Dendritic cell treated with granulocyte-macrophage colony-stimulating factor and Interleukin-4, amounts not matched to agents 40 ng/mL and 50 ng/mL, for 4 days (primary cell): Measurements from ENCODE around the gene TCTN3.
"Not testable (repeated sequence)": the region's sequence is repeated elsewhere in the genome, so short reads cannot be mapped to it uniquely, and the experiment has no call there.

Experiments used
- H3K27ac Mint-ChIP-seq: one replicate; pipeline ENCODE4 v1.8.0; 2022; ENCODE audit warnings: mild to moderate bottlenecking, mixed read lengths
- H3K27me3 Mint-ChIP-seq: one replicate; pipeline ENCODE4 v1.8.0; 2022; ENCODE audit warnings: mild to moderate bottlenecking, mixed read lengths
- H3K36me3 Mint-ChIP-seq: one replicate; pipeline ENCODE4 v1.8.0; 2022; ENCODE audit warnings: low read depth, mixed read lengths
- H3K4me1 Mint-ChIP-seq: one replicate; pipeline ENCODE4 v1.8.0; 2022; ENCODE audit warnings: low read depth, mixed read lengths
- H3K4me3 Mint-ChIP-seq: one replicate; pipeline ENCODE4 v1.8.0; 2022; ENCODE audit warnings: mild to moderate bottlenecking, moderate library complexity, mixed read lengths
- H3K9me3 Mint-ChIP-seq: one replicate; pipeline ENCODE4 v1.8.0; 2022; ENCODE audit warnings: mixed read lengths
- intact Hi-C: fragments of 100-400 bp; cut with micrococcal nuclease; formaldehyde crosslinking; loops from one replicate; pipeline ENCODE4 v1.15.0; 2022

TCTN3 gene

DNA sequence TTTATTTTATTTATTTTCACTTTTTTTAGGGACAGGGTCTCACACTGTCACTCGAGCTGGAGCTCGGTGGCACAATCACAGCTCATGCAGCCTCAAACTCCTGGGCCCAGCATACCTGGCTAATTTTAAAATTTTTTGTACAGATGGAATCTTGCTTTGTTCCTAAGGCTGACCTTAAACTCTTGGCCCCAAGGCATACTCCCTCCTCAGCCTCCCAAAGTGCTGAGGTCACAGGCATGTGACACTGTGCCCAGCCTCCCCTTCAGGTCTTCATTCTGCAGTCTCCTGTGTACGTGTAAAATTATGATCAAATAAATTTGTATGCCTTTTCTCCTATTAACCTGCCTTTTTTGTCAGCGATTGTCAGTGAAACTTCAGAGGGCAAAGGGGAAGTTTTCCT lies 17.8 kb upstream of the TCTN3 start:
- Mint-ChIP-seq H3K36me3 (peaks cover 3% of the 10 kb centered on the region), H3K27me3 (no peaks in the 10 kb centered on the region), H3K9me3 (peaks cover 2% of the 10 kb centered on the region), H3K4me1 (peaks cover 25% of the 10 kb centered on the region), H3K27ac (peak overlapping the region; percentile 66), H3K4me3 (no peak overlapping the region)
- intact Hi-C loops = no loop called here

DNA sequence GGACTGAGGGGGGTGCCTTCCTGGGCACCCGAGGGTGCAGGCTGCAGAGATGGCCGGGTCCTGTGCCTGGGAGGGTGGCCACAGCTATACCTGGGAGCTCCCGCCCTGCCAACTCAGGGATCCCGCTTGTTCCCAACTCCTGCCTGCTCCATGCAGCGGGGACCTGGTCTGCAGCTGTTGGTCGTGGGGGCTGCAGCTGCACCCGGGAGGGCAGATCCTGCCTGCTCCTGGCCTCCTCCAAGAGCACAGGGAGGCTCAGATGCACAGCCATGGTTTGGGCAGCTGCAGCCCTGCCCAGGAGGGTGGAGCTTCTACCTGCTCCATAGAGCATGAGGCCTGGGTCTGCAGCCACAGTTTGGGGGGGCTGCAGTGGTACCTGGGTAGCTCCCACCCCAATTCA lies 13.3 kb upstream of the TCTN3 start:
- intact Hi-C loops = no loop called here
- peaks cover 7% of the 10 kb centered on the region for H3K36me3 Mint-ChIP-seq
- H3K4me1 Mint-ChIP-seq = peaks cover 19% of the 10 kb centered on the region
- no peak overlapping the region for H3K27ac Mint-ChIP-seq
- H3K4me3 Mint-ChIP-seq = no peak overlapping the region
- peaks cover 7% of the 10 kb centered on the region for H3K9me3 Mint-ChIP-seq
- no peaks in the 10 kb centered on the region for H3K27me3 Mint-ChIP-seq

DNA sequence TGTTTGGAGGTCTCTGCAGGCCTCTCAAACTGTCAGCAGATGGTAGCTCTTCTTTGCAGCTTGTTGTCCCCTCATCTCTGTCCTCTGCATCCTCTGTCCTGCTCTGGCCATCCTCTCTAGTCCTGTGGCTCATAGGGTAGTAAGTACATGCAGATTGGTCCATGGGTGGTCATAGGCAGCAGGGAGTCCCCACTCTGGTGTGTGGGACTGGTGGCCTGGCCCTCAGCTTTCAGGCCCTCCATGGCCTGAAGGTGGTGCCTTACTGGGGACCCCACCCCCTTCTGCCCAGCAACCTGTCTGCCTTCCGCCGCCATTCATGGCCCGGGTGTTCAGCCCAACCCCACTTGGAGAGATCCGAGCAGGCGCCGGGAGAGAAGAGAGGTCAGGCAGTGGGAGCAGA lies 12.8 kb upstream of the TCTN3 start:
- Mint-ChIP-seq H3K9me3 (peaks cover 7% of the 10 kb centered on the region), H3K4me1 (peaks cover 15% of the 10 kb centered on the region), H3K36me3 (peaks cover 7% of the 10 kb centered on the region), H3K4me3 (no peak overlapping the region), H3K27ac (no peak overlapping the region), H3K27me3 (no peaks in the 10 kb centered on the region)
- intact Hi-C loops = no loop called here

DNA sequence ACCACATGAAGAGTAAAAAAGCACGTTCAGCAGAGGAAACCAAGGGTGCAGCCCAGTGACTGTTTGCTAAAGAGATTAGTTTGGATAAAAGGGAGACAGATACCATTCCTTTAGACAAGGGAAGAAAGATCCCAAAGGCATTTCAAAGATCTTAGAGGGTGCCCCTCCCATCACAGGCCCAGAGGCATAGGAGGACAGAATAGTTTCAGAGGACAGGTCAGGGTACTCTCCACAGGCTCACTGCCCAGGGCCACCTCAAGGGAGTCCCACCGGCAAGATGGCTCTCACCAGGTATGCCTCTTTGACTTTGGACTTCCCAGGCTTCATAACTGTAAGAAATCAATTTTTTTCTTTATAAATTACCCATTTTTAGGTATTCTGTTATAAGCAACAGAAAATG lies 4.7 kb upstream of the TCTN3 start:
- peaks cover 19% of the 10 kb centered on the region for H3K36me3 Mint-ChIP-seq
- no peak overlapping the region for H3K4me3 Mint-ChIP-seq
- no peaks in the 10 kb centered on the region for H3K27me3 Mint-ChIP-seq
- H3K4me1 Mint-ChIP-seq = peaks cover 45% of the 10 kb centered on the region
- peaks cover 10% of the 10 kb centered on the region for H3K9me3 Mint-ChIP-seq
- intact Hi-C loops = no loop called here
- H3K27ac Mint-ChIP-seq = peak overlapping the region; percentile 83

DNA sequence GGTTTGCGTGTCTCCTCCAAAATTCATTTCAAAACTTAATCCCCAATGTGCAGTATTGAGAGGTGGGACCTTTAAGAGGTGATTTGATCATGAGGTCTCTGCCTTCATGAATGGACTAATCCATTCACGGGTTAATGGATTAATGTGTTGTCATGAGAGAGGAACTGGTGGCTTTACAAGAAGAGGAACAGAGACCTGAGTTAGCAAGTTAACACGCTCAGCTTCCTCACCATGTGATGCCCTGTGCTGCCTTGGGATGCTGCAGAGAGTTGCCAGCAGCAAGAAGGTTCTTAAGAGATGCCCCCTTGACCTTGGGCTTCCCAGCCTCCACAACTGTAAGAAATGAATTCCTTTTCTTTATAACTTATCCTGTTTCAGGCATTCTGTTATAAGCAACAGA lies 3.7 kb upstream of the TCTN3 start:
- peak overlapping the region; percentile 15 for H3K4me3 Mint-ChIP-seq
- H3K4me1 Mint-ChIP-seq = peaks cover 55% of the 10 kb centered on the region
- H3K36me3 Mint-ChIP-seq = peaks cover 24% of the 10 kb centered on the region
- intact Hi-C loops = no loop called here
- H3K9me3 Mint-ChIP-seq = peaks cover 10% of the 10 kb centered on the region
- peak overlapping the region; percentile 83 for H3K27ac Mint-ChIP-seq
- H3K27me3 Mint-ChIP-seq = no peaks in the 10 kb centered on the region

DNA sequence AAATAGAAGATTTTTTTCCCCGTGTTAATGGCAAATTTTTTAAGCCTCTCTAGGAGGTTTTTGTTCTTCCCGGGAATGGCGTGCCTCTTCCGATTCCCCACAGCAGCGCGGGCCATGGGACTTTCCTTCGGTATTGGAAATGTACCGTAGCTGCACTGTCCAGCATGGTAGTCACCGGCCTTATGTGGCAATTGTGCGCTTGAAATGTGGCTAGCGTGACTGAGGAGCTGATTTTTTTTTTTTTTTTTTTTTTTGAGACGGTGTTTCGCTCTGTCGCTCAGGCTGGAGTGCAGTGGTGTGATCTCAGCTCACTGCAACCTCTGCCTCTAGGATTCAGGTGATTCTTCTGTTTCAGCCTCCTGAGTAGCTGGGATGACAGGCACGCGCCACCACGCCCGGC lies 938 bp upstream of the TCTN3 start:
- H3K4me3 Mint-ChIP-seq = no peak overlapping the region
- peaks cover 10% of the 10 kb centered on the region for H3K9me3 Mint-ChIP-seq
- H3K4me1 Mint-ChIP-seq = peaks cover 72% of the 10 kb centered on the region
- H3K27ac Mint-ChIP-seq = peak overlapping the region; percentile 85
- intact Hi-C loops = loop anchor here (1.0 kb wide), 3 partner anchors 64 to 171 kb away; no protein-coding TSS in a partner anchor
- peaks cover 48% of the 10 kb centered on the region for H3K36me3 Mint-ChIP-seq
- H3K27me3 Mint-ChIP-seq = no peaks in the 10 kb centered on the region

DNA sequence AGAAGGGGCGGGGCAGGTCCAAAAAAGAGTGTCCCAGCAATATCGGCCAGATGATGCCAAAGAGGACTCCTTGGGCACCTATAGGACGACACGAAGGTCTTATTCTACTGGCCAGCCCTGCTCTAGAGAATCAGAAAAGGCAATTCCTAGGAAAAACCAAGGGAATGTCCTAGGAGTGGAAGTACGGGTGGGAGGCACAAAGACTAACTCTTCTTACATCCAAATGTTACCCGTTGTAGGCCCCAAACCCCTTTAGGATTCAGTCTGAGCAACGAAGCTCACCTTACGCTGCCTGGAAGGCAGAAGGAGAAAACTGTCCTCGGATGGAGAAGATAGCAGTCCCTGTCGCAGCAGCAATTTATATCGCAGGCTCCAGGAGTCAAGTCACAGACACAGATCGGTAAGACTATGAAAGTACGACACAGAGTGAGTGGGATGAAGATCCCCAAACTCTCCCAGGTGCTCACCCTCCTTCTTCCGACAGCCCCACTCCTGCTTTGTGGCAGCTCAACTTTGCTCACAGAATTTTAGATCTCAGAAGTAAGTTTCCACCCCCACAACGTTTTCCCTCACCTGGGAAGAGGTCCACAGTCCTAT lies 558 bp downstream of the TCTN3 start:
- Mint-ChIP-seq H3K36me3 (peaks cover 48% of the 10 kb centered on the region), H3K4me3 (peak overlapping the region; percentile 95), H3K27me3 (no peaks in the 10 kb centered on the region), H3K27ac (peak overlapping the region; percentile 87), H3K9me3 (no peaks in the 10 kb centered on the region), H3K4me1 (peaks cover 57% of the 10 kb centered on the region)
- intact Hi-C loops = no loop called here

DNA sequence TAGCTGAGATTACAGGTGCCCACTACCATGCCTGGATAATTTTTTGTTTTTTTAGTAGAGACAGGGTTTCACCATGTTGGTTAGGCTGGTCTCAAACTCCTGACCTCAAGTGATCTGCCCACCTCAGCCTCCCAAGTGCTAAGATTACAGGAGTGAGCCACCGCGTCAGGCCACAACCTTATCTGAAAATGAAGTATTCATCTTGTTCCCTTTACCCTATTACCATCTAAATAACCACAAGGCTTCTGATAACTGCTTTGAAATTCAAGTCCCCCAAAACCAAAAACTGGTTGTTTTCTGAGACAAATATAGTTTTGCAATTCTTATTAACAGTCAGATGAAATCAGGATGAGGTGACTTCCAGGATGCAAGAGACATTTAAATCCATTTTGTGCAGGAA lies 2.4 kb downstream of the TCTN3 start:
- Mint-ChIP-seq H3K9me3 (no peaks in the 10 kb centered on the region), H3K4me3 (no peak overlapping the region), H3K4me1 (peaks cover 39% of the 10 kb centered on the region), H3K36me3 (peaks cover 57% of the 10 kb centered on the region), H3K27ac (no peak overlapping the region), H3K27me3 (no peaks in the 10 kb centered on the region)
- intact Hi-C loops = no loop called here

DNA sequence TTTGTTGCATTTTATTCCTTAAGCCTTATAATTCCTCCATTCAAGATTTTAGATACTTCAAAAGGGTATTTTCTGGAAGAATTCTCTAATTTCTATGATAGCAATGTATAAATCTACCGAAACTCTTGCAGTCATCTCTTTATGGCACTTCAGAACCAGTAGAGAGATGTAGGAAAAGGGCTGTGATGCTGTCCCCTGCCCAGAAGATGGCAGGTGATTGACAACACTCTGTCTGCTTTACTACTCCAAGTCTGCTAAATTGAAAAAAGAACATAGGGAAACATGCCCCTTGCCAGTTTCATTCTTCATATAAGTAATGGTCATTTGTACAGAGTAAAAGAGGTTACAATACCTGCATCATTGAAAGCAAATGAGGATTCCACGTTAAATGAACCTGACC lies 5.1 kb downstream of the TCTN3 start:
- H3K9me3 Mint-ChIP-seq = no peaks in the 10 kb centered on the region
- H3K27me3 Mint-ChIP-seq = no peaks in the 10 kb centered on the region
- no peak overlapping the region for H3K4me3 Mint-ChIP-seq
- H3K27ac Mint-ChIP-seq = no peak overlapping the region
- H3K4me1 Mint-ChIP-seq = peaks cover 32% of the 10 kb centered on the region
- H3K36me3 Mint-ChIP-seq = peaks cover 81% of the 10 kb centered on the region
- intact Hi-C loops = no loop called here

DNA sequence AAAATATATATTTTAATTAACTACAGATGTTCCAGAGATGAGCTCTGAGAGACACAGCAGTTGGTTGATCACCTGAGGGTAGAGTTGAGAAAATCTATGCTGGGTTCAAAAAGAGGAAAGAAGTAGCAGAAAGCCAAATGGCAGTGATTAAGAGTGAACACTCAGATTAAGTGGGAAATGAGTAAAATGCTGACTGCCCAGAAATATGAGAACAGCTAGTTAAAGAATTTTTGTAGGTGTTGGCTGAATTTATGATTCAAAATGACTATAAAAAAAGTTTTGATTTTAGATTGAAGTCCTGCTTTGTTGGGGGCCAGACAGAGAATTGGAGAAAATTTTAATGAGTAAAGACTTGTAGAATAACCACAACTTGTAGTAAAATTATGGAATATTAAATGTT lies 9.8 kb downstream of the TCTN3 start:
- Mint-ChIP-seq H3K4me1 (no peaks in the 10 kb centered on the region), H3K4me3 (no peak overlapping the region), H3K36me3 (peaks cover 84% of the 10 kb centered on the region), H3K9me3 (no peaks in the 10 kb centered on the region), H3K27ac (no peak overlapping the region), H3K27me3 (no peaks in the 10 kb centered on the region)
- intact Hi-C loops = no loop called here

DNA sequence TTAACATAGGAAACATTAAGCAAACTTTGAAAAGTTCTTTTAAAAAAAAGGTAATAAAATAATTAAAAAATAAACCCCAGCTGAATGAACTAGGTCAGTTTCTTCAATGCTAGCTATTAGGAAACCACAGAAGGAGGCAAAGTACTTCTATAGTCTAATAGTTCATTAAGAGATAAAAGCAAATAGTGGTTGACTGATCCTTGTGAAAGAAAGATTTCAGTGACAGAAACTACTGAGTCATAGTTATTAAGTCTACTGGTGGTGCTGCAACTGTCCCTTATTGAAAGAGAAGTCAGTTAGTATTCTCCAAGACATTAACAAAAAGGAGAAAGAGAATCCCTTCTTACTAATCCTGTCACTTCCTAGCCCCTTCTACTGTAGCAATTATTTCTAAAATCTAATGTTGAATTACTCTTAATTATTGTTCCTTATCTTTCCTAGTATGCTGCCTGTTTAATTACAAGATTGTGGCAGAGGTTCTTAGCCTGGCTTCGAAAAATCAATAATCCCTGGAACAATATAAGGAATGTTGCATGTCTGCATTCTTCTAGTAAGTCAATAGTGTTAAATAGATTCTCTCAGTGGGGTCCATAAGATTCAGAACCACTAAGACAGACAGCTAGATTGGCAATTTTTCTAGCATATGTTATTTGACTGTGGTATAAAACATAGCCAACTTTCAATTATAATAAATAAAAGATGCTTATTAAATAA lies 18.2 kb downstream of the TCTN3 start:
- Mint-ChIP-seq H3K27ac (no peak overlapping the region), H3K9me3 (no peaks in the 10 kb centered on the region), H3K36me3 (peaks cover 30% of the 10 kb centered on the region), H3K4me1 (no peaks in the 10 kb centered on the region), H3K27me3 (no peaks in the 10 kb centered on the region), H3K4me3 (no peak overlapping the region)
- intact Hi-C loops = no loop called here

DNA sequence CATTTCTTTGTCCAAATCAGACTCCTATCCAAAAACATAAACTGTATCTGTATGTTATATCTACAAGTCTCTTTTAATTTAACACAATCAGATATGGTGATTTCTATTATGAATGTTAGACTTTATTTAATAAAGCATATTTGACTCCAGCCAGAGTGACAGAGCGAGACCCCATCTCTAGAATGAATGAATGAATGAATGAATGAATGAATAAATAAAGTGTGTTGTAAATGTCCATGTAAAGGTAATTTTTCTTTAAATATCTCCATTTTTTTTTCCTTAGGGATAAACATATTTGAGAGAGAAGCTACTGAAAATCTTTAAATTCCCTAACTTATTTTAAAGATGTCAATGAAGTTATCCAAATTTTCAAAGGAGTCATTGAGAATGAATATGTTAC lies 19.1 kb downstream of the TCTN3 start:
- H3K27ac Mint-ChIP-seq = no peak overlapping the region
- intact Hi-C loops = no loop called here
- no peaks in the 10 kb centered on the region for H3K27me3 Mint-ChIP-seq
- no peaks in the 10 kb centered on the region for H3K4me1 Mint-ChIP-seq
- H3K9me3 Mint-ChIP-seq = no peaks in the 10 kb centered on the region
- peaks cover 26% of the 10 kb centered on the region for H3K36me3 Mint-ChIP-seq
- H3K4me3 Mint-ChIP-seq = no peak overlapping the region

DNA sequence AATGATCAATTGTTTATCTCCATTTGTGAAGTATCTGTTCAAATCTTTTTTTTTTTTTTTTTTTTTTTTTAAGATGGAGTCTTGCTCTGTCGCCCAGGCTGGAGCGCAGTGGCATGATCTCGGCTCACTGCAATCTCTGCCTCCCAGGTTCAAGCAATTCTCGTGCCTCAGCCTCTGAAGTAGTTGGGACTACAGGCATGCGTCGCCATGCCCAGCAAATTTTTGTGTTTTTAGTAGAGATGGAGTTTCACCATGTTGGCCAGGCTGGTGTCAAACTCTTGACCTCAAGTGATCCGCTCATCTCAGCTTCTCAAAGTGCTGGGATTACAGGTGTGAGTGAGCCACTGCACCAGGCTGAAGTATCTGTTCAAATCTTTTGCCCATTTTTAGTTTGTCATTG lies 21.1 kb downstream of the TCTN3 start:
- H3K27ac Mint-ChIP-seq, intact Hi-C loops, H3K4me3 Mint-ChIP-seq, H3K4me1 Mint-ChIP-seq, H3K9me3 Mint-ChIP-seq, H3K27me3 Mint-ChIP-seq: not testable (repeated sequence)
- H3K36me3 Mint-ChIP-seq = peaks cover 36% of the 10 kb centered on the region

DNA sequence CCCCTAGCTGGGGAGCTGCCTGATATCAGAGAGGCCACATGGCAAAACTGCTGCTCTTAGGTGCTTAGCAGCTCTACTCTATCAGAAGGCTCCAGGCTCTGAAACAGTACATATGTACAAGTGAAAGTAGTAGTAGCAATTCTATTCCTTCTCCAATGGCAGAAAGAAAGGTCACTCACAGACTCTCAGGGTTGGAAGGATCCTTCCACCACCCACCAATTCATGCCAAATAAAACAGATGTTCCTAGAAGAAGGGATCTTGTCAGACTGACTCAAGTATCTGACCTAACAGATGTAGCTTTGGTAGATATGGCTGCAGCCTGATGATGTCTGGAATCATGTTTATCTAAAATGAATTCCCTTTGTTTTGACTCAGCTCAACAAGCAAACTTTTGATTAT lies 29.2 kb downstream of the TCTN3 start:
- Mint-ChIP-seq H3K9me3 (no peaks in the 10 kb centered on the region), H3K4me1 (peaks cover 13% of the 10 kb centered on the region), H3K27ac (no peak overlapping the region), H3K4me3 (no peak overlapping the region), H3K27me3 (no peaks in the 10 kb centered on the region), H3K36me3 (peaks cover 51% of the 10 kb centered on the region)
- intact Hi-C loops = no loop called here

DNA sequence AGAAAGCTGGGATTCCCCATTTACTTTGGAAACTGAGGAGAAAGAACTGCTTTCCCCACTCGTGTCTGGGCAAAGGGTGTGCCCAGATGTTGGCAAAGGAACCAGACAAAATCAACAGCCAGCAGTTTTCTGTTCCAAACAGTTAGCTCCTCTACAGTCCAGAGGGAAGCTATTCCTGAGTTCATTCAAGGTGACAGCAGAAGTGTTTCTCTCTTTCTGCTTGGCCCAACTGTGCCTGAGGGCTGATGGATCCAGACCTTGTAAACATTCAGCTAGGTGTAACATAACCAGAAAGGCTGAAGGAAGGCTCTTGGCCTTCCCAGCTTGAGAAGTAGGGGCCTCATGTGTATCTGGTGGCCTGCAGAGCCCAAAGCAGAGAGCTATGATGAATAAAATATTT lies 30.2 kb downstream of the TCTN3 start:
- no peak overlapping the region for H3K4me3 Mint-ChIP-seq
- peaks cover 40% of the 10 kb centered on the region for H3K36me3 Mint-ChIP-seq
- peaks cover 4% of the 10 kb centered on the region for H3K9me3 Mint-ChIP-seq
- no peak overlapping the region for H3K27ac Mint-ChIP-seq
- intact Hi-C loops = no loop called here
- peaks cover 13% of the 10 kb centered on the region for H3K4me1 Mint-ChIP-seq
- H3K27me3 Mint-ChIP-seq = no peaks in the 10 kb centered on the region
